Measurements from ENCODE around the gene TRIM33. TPM values are rescaled to one million over a fixed set of nuclear protein-coding genes. Genes with fewer than 3 reads are reported as not detected.

The TRIM33 gene
- total and polyA plus RNA-seq, 2 of the 8 experiments (the other 6 are each of a cell fraction or from before 2014, with no cell fraction given) = 17.1 to 52.3 TPM

GRCh38 chr1:114496089-114496488, 14.9 kb downstream of the TRIM33 start:
- Histone ChIP-seq H2BK15ac (ENCODE audit: low read length) (no peak overlapping the region), H3K27me3 (replicated peaks in 1 of 4; ENCODE audit: control insufficient read depth in 3 of 4, extremely low read depth in 1 of 4, insufficient read depth in 3 of 4, low read length in 3 of 4) (no peaks in the 10 kb centered on the region), H3K14ac (ENCODE audit: insufficient read length) (no peak overlapping the region), H3K36me3 (ENCODE audit: control insufficient read depth in 2 of 4, insufficient read depth in 4 of 4, low read length in 3 of 4) (peaks cover 0 to 3% (median 0%) of the 10 kb centered on the region in 4 experiments; a peak in 2 of 8 replicates), H2BK5ac (ENCODE audit: low read depth, low read length) (no peak overlapping the region), H2BK120ac (replicated peaks; ENCODE audit: low read depth, low read length) (no peak overlapping the region), H4K8ac (ENCODE audit: extremely low read depth, insufficient read depth, low read length) (no peak overlapping the region), H2AK5ac (ENCODE audit: low read depth, low read length) (no peak overlapping the region), H3K23ac (ENCODE audit: insufficient read length) (no peak overlapping the region), H2BK20ac (ENCODE audit: low read length) (no peak overlapping the region), H4K5ac (ENCODE audit: insufficient read length, low read depth, low read length) (no peak overlapping the region), H3K4ac (replicated peaks; ENCODE audit: insufficient read length, low read depth, low read length) (no peak overlapping the region), H3K23me2 (ENCODE audit: low read depth, low read length) (no peaks in the 10 kb centered on the region), H3K4me1 (replicated peaks in 1 of 4; ENCODE audit: control insufficient read depth in 3 of 4, insufficient read depth in 4 of 4, low read length in 3 of 4) (no peaks in the 10 kb centered on the region), H3K9me3 (ENCODE audit: insufficient read depth in 2 of 2, low read depth in 1 of 2, low read length in 1 of 2) (no peaks in the 10 kb centered on the region; a peak in 1 of 4 replicates), H3K4me3 (ENCODE audit: extremely low read depth in 1 of 4, insufficient read depth in 2 of 4, low read depth in 3 of 4, low read length in 4 of 4) (no peak overlapping the region), H2AFZ (ENCODE audit: low read length) (no peak overlapping the region), H2BK12ac (ENCODE audit: low read depth, low read length) (no peak overlapping the region), H3K79me1 (ENCODE audit: low read depth, low read length) (peaks cover 3% of the 10 kb centered on the region; the same call in 1 of the 2 replicates), H3K18ac (ENCODE audit: extremely low read depth, low read length) (no peak overlapping the region), H3K79me2 (ENCODE audit: control insufficient read depth in 1 of 2, insufficient read depth in 2 of 2, low read length in 2 of 2) (peaks cover 7 to 97% of the 10 kb centered on the region in 2 experiments), H4K91ac (replicated peaks; ENCODE audit: insufficient read length, low read length) (no peak overlapping the region), H3K4me2 (ENCODE audit: insufficient read depth in 1 of 2, low read depth in 2 of 2, low read length in 2 of 2) (no peak overlapping the region), H3K27ac (ENCODE audit: low read depth, low read length) (no peak overlapping the region), H4K20me1 (replicated peaks in 1 of 2; ENCODE audit: control insufficient read depth in 1 of 2, insufficient read depth in 2 of 2, low read length in 2 of 2) (peaks cover 4 to 11% of the 10 kb centered on the region in 2 experiments), H3K9ac (replicated peaks in 1 of 4; ENCODE audit: extremely low read depth in 1 of 4, low read depth in 3 of 4, low read length in 3 of 4) (no peak overlapping the region), H3K56ac (replicated peaks; ENCODE audit: insufficient read length, low read depth, low read length) (no peak overlapping the region)
- POLR2A ChIA-PET (ENCODE audit: partially characterized antibody) = interaction anchor here (1.3 to 2.0 kb wide), 2 partner anchors 11 to 14 kb away, joined by 4 to 6 read pairs; no protein-coding TSS in a partner anchor
- DNase-seq (ENCODE audit: low read depth in 1 of 2, low spot score in 2 of 2) (no peak), FAIRE-seq (no peak)
- CTCF ChIA-PET (ENCODE audit: partially characterized antibody) = no interaction called here
- WGBS, 2 experiments (ENCODE audit: extremely low coverage in 1 of 2, insufficient coverage in 1 of 2, insufficient read length in 1 of 2, insufficient replicate concordance in 2 of 2, low coverage in 1 of 2, low lambda C conversion rate in 2 of 2, missing lambda C conversion rate in 1 of 2) = 88% methylated on average over 1 of the region's 1 CpG; no CpG with 5 or more reads in 1 of the 2 experiments
- TF ChIP-seq TAF7 (optimal IDR thresholded peaks at IDR 0.05; ENCODE audit: borderline replicate concordance, low read depth, low read length) = no peak
- no peak for TF ChIP-seq CTBP2 (IDR thresholded peaks at IDR 0.05; ENCODE audit: borderline replicate concordance, insufficient read depth, insufficient read length, low read length)
- TF ChIP-seq MAFK (IDR thresholded peaks at IDR 0.05; ENCODE audit: low read depth, low read length) = no peak
- no peak for TF ChIP-seq SP2 (IDR thresholded peaks at IDR 0.05; ENCODE audit: low read length)
- no peak for TF ChIP-seq EP300 (IDR thresholded peaks at IDR 0.05; ENCODE audit: borderline replicate concordance in 1 of 2, low read depth in 2 of 2, low read length in 2 of 2)
- TF ChIP-seq POLR2A (IDR thresholded peaks at IDR 0.05; ENCODE audit: control extremely low read depth in 1 of 2, low read depth in 2 of 2, low read length in 2 of 2) = no peak
- no peak for TF ChIP-seq HDAC2 (IDR thresholded peaks at IDR 0.05; ENCODE audit: borderline replicate concordance in 1 of 2, low read depth in 2 of 2, low read length in 2 of 2)
- TF ChIP-seq SAP30 (IDR thresholded peaks at IDR 0.05; ENCODE audit: insufficient read depth, insufficient replicate concordance, low read length) = no peak
- no peak for TF ChIP-seq NANOG (IDR thresholded peaks at IDR 0.05; ENCODE audit: insufficient read depth, low read depth, low read length, poor library complexity, severe bottlenecking)
- TF ChIP-seq KDM5A (IDR thresholded peaks at IDR 0.05; ENCODE audit: low read length) = no peak
- TF ChIP-seq TAF1 (IDR thresholded peaks at IDR 0.05; ENCODE audit: low read depth, low read length) = no peak
- no peak for TF ChIP-seq PHF8 (conservative IDR thresholded peaks at IDR 0.05; ENCODE audit: low read depth, low read length)
- no peak for TF ChIP-seq GTF2F1 (IDR thresholded peaks at IDR 0.05; ENCODE audit: borderline replicate concordance, low read depth, low read length)
